Measurements from ENCODE around the gene ZNF557.
"Not testable (repeated sequence)": the region's sequence is repeated elsewhere in the genome, so short reads cannot be mapped to it uniquely, and the experiment has no call there.

The ZNF557 gene

GRCh38 chr19:7063339-7063738 is 6.2 kb upstream of the ZNF557 start:
- DNase-seq (ENCODE audit: insufficient read length): no peak
- no peak for FAIRE-seq
- TF ChIP-seq TAF1 (IDR thresholded peaks at IDR 0.05; ENCODE audit: borderline replicate concordance, low read depth, low read length) (no peak), POLR2A (IDR thresholded peaks at IDR 0.05; ENCODE audit: low read depth, low read length) (no peak), POLR2AphosphoS5 (IDR thresholded peaks at IDR 0.05; ENCODE audit: low read depth, low read length) (no peak)

- FAIRE-seq (no peak), DNase-seq (ENCODE audit: insufficient read length) (no peak)
- TF ChIP-seq TAF1 (IDR thresholded peaks at IDR 0.05; ENCODE audit: borderline replicate concordance, low read depth, low read length) (no peak), POLR2AphosphoS5 (IDR thresholded peaks at IDR 0.05; ENCODE audit: low read depth, low read length) (no peak), POLR2A (IDR thresholded peaks at IDR 0.05; ENCODE audit: low read depth, low read length) (no peak)
Observed at GRCh38 chr19:7063764-7064418, 5.6 kb upstream of the ZNF557 start.

GRCh38 chr19:7067122-7067521 is 2.4 kb upstream of the ZNF557 start:
- FAIRE-seq; DNase-seq (ENCODE audit: insufficient read length): not testable (repeated sequence)

- FAIRE-seq (no peak), DNase-seq (ENCODE audit: insufficient read length) (no peak)
- no peak for TF ChIP-seq POLR2A (IDR thresholded peaks at IDR 0.05; ENCODE audit: low read depth, low read length)
- no peak for TF ChIP-seq POLR2AphosphoS5 (IDR thresholded peaks at IDR 0.05; ENCODE audit: low read depth, low read length)
- TF ChIP-seq TAF1 (IDR thresholded peaks at IDR 0.05; ENCODE audit: borderline replicate concordance, low read depth, low read length): no peak
Observed at GRCh38 chr19:7067716-7068115, 1.8 kb upstream of the ZNF557 start.

- DNase-seq (ENCODE audit: insufficient read length) (no peak), FAIRE-seq (no peak)
- TF ChIP-seq POLR2A (IDR thresholded peaks at IDR 0.05; ENCODE audit: low read depth, low read length) (no peak), TAF1 (IDR thresholded peaks at IDR 0.05; ENCODE audit: borderline replicate concordance, low read depth, low read length) (no peak), POLR2AphosphoS5 (IDR thresholded peaks at IDR 0.05; ENCODE audit: low read depth, low read length) (no peak)
Observed at GRCh38 chr19:7068599-7068998, 904 bp upstream of the ZNF557 start.

- DNase-seq (ENCODE audit: insufficient read length) (no peak), FAIRE-seq (peak; percentile 24)
Observed at GRCh38 chr19:7069904-7070226, 362 bp downstream of the ZNF557 start.

GRCh38 chr19:7072541-7072940 is 3.0 kb downstream of the ZNF557 start:
- DNase-seq (ENCODE audit: insufficient read length) (no peak), FAIRE-seq (no peak)
- TF ChIP-seq POLR2A (IDR thresholded peaks at IDR 0.05; ENCODE audit: low read depth, low read length) (no peak; the same call in 1 of the 2 replicates), TAF1 (IDR thresholded peaks at IDR 0.05; ENCODE audit: borderline replicate concordance, low read depth, low read length) (no peak), POLR2AphosphoS5 (IDR thresholded peaks at IDR 0.05; ENCODE audit: low read depth, low read length) (no peak)

More at GRCh38 chr19:7069904-7070226, 362 bp downstream of the ZNF557 start:
- TF ChIP-seq POLR2AphosphoS5 (IDR thresholded peaks at IDR 0.05; ENCODE audit: low read depth, low read length) (no peak), POLR2A (IDR thresholded peaks at IDR 0.05; ENCODE audit: low read depth, low read length) (no peak), TAF1 (IDR thresholded peaks at IDR 0.05; ENCODE audit: borderline replicate concordance, low read depth, low read length) (no peak)

- FAIRE-seq: no peak
- no peak for DNase-seq (ENCODE audit: insufficient read length)
- TF ChIP-seq TAF1 (IDR thresholded peaks at IDR 0.05; ENCODE audit: borderline replicate concordance, low read depth, low read length) (no peak), POLR2A (IDR thresholded peaks at IDR 0.05; ENCODE audit: low read depth, low read length) (no peak), POLR2AphosphoS5 (IDR thresholded peaks at IDR 0.05; ENCODE audit: low read depth, low read length) (no peak)
Observed at GRCh38 chr19:7074705-7075282, 5.3 kb downstream of the ZNF557 start.

- FAIRE-seq (no peak), DNase-seq (ENCODE audit: insufficient read length) (no peak)
- TF ChIP-seq POLR2AphosphoS5 (IDR thresholded peaks at IDR 0.05; ENCODE audit: low read depth, low read length): no peak
- no peak for TF ChIP-seq POLR2A (IDR thresholded peaks at IDR 0.05; ENCODE audit: low read depth, low read length)
- no peak for TF ChIP-seq TAF1 (IDR thresholded peaks at IDR 0.05; ENCODE audit: borderline replicate concordance, low read depth, low read length)
Observed at GRCh38 chr19:7076151-7076550, 6.6 kb downstream of the ZNF557 start.

GRCh38 chr19:7078008-7078407 is 8.5 kb downstream of the ZNF557 start:
- TF ChIP-seq POLR2AphosphoS5 (IDR thresholded peaks at IDR 0.05; ENCODE audit: low read depth, low read length) (no peak), TAF1 (IDR thresholded peaks at IDR 0.05; ENCODE audit: borderline replicate concordance, low read depth, low read length) (no peak), POLR2A (IDR thresholded peaks at IDR 0.05; ENCODE audit: low read depth, low read length) (no peak)
- no peak for DNase-seq (ENCODE audit: insufficient read length)
- no peak for FAIRE-seq

GRCh38 chr19:7083076-7083956 is 13.8 kb downstream of the ZNF557 start:
- peak; percentile 27 for FAIRE-seq
- DNase-seq (ENCODE audit: insufficient read length): no peak
- TF ChIP-seq POLR2A (IDR thresholded peaks at IDR 0.05; ENCODE audit: low read depth, low read length) (no peak), TAF1 (IDR thresholded peaks at IDR 0.05; ENCODE audit: borderline replicate concordance, low read depth, low read length) (no peak), POLR2AphosphoS5 (IDR thresholded peaks at IDR 0.05; ENCODE audit: low read depth, low read length) (no peak; the same call in 1 of the 2 replicates)

- TF ChIP-seq TAF1 (IDR thresholded peaks at IDR 0.05; ENCODE audit: borderline replicate concordance, low read depth, low read length) (no peak), POLR2A (IDR thresholded peaks at IDR 0.05; ENCODE audit: low read depth, low read length) (no peak)
- DNase-seq (ENCODE audit: insufficient read length): no peak
- no peak for FAIRE-seq
Observed at GRCh38 chr19:7088999-7089398, 19.5 kb downstream of the ZNF557 start.

Measured in GM12892 (cell line).